AG09319 (cell line): ENCODE data around the gene RAD51B.
A peak's percentile ranks its signal among the peaks of the same experiment; 100 is the strongest.

Experiments used
- DNase-seq: peaks from one replicate; pipeline ENCODE4 v3.0.0-alpha.2; 2010; ENCODE audit warnings: low read depth; ENCODE audit errors: extremely low read depth
- TF ChIP-seq, protein P1 (sequence below): IDR thresholded peaks from 2 replicates; pipeline ENCODE4 v1.5.1; 2011; ENCODE audit warnings: low read depth, mild to moderate bottlenecking, inconsistent platforms, low read length, moderate library complexity

RAD51B gene

DNA sequence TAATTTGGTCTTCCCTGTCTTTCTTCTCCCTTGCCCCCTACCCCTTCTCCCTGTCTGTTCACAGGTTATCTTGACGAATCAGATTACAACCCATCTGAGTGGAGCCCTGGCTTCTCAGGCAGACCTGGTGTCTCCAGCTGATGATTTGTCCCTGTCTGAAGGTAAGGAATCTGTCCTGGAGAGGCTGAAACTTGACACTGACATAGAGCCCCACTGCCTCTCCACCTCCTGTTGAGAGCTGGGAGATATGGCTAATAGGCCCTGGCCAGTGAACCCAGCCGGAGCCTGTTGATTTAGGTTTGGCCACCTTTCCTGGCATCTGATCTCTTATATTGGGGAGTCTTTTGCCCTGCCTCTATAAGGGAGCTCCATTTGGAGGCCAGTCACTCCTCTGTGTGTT is 472.2 kb downstream of the RAD51B start:
- TF ChIP-seq, protein P1, sequence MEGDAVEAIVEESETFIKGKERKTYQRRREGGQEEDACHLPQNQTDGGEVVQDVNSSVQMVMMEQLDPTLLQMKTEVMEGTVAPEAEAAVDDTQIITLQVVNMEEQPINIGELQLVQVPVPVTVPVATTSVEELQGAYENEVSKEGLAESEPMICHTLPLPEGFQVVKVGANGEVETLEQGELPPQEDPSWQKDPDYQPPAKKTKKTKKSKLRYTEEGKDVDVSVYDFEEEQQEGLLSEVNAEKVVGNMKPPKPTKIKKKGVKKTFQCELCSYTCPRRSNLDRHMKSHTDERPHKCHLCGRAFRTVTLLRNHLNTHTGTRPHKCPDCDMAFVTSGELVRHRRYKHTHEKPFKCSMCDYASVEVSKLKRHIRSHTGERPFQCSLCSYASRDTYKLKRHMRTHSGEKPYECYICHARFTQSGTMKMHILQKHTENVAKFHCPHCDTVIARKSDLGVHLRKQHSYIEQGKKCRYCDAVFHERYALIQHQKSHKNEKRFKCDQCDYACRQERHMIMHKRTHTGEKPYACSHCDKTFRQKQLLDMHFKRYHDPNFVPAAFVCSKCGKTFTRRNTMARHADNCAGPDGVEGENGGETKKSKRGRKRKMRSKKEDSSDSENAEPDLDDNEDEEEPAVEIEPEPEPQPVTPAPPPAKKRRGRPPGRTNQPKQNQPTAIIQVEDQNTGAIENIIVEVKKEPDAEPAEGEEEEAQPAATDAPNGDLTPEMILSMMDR, result no peak
- DNase-seq, result no peak

DNA sequence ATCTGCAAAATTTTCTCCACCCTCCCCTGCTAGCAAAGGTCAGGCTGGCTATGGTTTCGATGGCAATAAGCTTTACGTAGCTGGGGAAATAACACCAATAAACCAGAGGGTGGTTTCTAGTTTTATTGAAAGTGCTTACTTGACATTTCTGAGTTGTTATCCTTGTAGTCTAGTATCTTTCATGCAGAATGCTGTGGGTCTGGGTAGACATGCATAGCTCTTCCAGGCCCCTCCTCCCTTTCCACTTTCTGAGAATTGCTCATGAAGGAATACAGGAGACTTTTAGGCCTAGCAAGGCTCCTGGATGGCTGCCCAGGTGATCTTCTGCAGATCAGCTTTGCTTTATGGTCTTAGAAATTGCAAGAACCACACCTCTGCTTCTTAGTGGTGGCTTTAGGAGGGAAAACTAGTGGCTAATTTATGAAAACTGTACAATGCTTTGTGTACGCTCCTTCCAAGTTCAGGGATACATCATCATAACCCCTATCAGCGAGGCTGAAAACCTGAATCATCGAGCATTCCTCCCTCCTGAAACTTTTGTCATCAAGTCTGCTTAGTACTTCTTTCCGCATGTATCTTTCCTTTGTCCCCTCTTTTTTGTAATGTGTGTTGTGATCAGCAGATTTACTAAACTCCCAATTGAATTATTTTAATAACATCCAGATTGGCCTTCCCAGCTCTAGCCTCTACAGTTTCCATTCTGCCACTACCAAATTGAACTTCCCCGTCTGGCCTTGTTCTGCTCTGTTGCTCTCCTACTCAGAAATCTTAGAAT is 473.0 kb downstream of the RAD51B start:
- no peak for DNase-seq
- TF ChIP-seq, protein P1, result no peak

DNA sequence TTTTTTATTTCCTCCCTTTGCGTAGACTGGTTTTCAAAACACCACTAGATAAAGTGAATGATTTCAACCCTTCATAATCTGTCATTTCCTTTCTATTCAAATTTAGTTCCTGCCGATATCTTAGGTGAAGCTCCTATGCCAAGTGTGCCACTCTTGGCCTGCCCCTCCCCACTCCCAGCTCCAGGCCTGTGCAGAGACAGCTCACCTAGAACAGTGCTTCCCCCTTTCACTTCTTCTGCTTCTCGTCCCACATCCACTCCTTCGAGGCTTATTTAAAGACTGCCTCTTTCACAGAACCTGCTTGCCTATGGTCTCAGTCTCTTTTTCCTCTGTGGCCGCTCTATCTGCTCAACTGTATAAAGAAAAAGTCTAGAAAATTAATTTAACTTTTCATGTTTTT is 473.8 kb downstream of the RAD51B start:
- TF ChIP-seq, protein P1, result no peak
- DNase-seq, result no peak

DNA sequence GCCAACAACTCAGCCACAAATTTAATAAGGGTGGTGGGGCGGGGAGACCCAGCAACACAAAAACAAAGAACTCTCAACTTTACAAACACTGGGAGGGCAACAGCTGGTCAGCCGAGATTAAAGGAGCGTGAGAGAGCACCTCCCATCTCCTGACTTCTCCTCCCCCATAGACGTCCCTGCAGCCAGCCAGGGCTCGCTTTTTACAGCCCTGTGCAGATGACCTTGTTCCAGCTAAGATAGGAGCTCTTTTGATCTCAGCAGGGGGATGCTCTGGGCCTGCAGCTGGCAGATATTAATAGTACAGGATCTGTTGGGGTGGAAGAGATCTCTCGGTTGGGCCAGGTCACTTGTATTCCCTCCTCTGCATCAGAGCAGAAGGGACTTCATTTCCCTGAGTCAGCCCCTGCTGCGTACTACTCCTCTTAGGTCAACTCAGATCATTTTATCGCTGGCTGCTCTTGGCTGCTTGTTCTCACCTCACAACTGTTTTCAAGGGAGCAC is 475.8 kb downstream of the RAD51B start:
- TF ChIP-seq, protein P1, result no peak
- DNase-seq, result no peak

DNA sequence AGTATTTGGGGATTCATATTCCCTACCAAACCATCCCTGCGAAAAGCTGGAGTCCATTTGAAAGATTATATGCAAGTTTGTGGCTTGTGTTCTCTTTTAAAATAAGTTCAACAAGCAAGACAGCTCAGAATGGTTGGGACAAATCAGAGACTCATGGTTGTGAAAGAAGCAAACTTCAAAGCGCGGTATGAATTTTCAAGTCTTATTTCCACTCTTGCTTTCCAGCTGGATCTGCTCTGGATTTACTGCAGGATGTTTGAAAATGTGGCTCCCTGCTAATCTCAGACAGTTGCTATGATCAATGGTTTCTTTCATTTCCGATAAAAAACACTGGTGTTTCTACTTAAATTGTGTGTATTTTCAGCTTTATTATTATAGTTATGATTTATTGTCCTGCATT is 477.5 kb downstream of the RAD51B start:
- DNase-seq, result no peak
- TF ChIP-seq, protein P1, result no peak

DNA sequence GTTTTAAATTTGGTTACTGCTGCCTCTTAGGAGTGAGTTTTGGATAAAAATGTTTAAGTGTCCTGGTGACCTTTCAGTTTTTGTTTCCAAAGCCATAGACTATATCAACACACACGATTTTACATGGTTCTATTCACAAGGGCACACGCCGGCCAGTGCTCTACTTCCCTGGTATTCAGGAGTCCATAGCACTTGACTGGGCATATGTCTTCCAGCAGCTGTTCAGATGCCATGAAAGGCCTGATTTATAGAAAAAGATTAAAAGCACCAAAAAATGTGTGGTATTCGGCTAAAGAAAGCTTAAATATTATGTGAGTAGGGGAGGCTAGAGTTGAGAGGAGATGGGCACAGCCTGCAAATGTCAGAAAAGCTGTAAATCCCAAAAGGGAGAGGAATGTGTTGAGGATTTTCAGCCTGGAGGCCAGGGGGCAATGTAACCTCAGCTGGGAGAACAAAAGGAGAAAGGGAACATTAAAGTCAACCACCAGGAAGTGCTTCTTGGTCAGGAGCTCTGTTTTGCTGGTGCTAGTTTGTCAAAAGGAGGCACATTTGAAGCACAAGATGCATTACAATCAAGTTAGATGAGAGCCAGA is 478.4 kb downstream of the RAD51B start:
- TF ChIP-seq, protein P1, result peak; percentile 22; the same call in 1 of the 2 replicates
- no peak for DNase-seq

DNA sequence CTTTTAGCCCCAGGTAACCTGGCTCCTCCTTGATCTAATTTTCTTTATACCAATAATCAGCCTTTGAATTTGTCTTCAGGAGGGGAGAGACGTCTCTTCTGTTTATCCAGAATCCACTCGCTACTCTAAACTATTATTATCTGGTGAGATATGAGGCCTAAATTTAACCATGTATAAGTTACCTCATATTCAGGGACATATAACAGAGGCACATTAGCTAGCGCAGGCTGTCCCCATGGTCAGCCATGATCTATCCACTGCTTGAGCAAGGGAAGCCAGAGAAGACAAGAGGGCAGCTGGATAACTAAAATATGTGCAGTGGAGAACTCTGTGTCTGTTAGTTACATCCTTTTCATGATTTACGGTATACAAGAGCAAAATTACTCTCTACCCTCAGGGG is 481.0 kb downstream of the RAD51B start:
- no peak for DNase-seq
- TF ChIP-seq, protein P1, result no peak
